Neural cell (in vitro differentiated cells): Measurements from ENCODE around the gene SMIM10L2A.

ENCODE experiments used
- EP300 ChIP-seq: fragments of 450-650 bp; conservative IDR thresholded peaks from 2 replicates; pipeline ENCODE4 v1.6.1; 2014; ENCODE audit warnings: antibody characterized with exemption, mild to moderate bottlenecking, moderate library complexity; ENCODE audit not compliant: poor library complexity, severe bottlenecking
- EZH2 ChIP-seq: fragments of 200-600, 300-800 bp; shearing (Covaris generic), sonication (generic); IDR thresholded peaks from 2 replicates; pipeline ENCODE4 v1.6.1; 2014; ENCODE audit warnings: antibody characterized with exemption, low read length, borderline replicate concordance, mild to moderate bottlenecking; ENCODE audit not compliant: insufficient read depth, poor library complexity, severe bottlenecking
- MXI1 ChIP-seq: fragments of 450-650 bp; conservative IDR thresholded peaks from 2 replicates; pipeline ENCODE4 v1.6.1; 2014; ENCODE audit warnings: antibody characterized with exemption, mild to moderate bottlenecking; ENCODE audit not compliant: poor library complexity, severe bottlenecking
- POLR2AphosphoS5 ChIP-seq: IDR thresholded peaks from 2 replicates; pipeline ENCODE4 v1.6.1; 2012
- RAD21 ChIP-seq: fragments of 450-650 bp; conservative IDR thresholded peaks from 2 replicates; pipeline ENCODE4 v1.6.1; 2014; ENCODE audit warnings: antibody characterized with exemption, mild to moderate bottlenecking, moderate library complexity
- SMC3 ChIP-seq: fragments of 450-650 bp; conservative IDR thresholded peaks from 2 replicates; pipeline ENCODE4 v1.6.1; 2014; ENCODE audit warnings: antibody characterized with exemption, mild to moderate bottlenecking, moderate library complexity; ENCODE audit not compliant: poor library complexity
- TAF1 ChIP-seq: IDR thresholded peaks from 2 replicates; pipeline ENCODE4 v1.6.1; 2012; ENCODE audit warnings: low read depth
- TF ChIP-seq, protein P1 (sequence below): fragments of 450-650 bp; IDR thresholded peaks from 2 replicates; pipeline ENCODE4 v1.5.1; 2014; ENCODE audit warnings: antibody characterized with exemption, mild to moderate bottlenecking, moderate library complexity; ENCODE audit not compliant: poor library complexity, severe bottlenecking
- TF ChIP-seq, protein P2 (sequence below): IDR thresholded peaks from 2 replicates; pipeline ENCODE4 v1.6.1; 2012; ENCODE audit warnings: borderline replicate concordance

DNA sequence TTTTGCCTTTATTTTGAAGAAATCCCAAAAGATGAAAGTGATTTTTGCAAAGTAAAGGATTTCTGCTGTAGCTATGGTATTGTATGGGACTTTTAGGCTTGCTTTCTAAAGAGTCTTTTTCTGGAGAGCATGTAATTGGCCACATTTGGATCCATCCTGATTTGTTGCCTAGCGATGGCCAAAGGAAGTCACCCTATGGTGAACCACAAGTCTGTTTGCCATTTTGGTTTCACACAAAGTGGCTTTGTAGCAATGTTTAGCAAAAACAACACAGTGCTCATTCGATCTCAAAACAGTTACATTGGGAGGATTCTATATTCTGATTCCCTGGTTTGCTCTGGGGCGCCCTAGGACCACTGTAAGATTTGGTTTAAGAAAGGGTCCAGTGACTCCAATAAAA, 54.6 kb downstream of the SMIM10L2A start:
- TF ChIP-seq POLR2AphosphoS5 (no peak), TAF1 (no peak), RAD21 (no peak), EZH2 (no peak), SMC3 (no peak), EP300 (no peak), MXI1 (no peak)
- TF ChIP-seq, protein P1, sequence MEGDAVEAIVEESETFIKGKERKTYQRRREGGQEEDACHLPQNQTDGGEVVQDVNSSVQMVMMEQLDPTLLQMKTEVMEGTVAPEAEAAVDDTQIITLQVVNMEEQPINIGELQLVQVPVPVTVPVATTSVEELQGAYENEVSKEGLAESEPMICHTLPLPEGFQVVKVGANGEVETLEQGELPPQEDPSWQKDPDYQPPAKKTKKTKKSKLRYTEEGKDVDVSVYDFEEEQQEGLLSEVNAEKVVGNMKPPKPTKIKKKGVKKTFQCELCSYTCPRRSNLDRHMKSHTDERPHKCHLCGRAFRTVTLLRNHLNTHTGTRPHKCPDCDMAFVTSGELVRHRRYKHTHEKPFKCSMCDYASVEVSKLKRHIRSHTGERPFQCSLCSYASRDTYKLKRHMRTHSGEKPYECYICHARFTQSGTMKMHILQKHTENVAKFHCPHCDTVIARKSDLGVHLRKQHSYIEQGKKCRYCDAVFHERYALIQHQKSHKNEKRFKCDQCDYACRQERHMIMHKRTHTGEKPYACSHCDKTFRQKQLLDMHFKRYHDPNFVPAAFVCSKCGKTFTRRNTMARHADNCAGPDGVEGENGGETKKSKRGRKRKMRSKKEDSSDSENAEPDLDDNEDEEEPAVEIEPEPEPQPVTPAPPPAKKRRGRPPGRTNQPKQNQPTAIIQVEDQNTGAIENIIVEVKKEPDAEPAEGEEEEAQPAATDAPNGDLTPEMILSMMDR: no peak
- TF ChIP-seq, protein P2, sequence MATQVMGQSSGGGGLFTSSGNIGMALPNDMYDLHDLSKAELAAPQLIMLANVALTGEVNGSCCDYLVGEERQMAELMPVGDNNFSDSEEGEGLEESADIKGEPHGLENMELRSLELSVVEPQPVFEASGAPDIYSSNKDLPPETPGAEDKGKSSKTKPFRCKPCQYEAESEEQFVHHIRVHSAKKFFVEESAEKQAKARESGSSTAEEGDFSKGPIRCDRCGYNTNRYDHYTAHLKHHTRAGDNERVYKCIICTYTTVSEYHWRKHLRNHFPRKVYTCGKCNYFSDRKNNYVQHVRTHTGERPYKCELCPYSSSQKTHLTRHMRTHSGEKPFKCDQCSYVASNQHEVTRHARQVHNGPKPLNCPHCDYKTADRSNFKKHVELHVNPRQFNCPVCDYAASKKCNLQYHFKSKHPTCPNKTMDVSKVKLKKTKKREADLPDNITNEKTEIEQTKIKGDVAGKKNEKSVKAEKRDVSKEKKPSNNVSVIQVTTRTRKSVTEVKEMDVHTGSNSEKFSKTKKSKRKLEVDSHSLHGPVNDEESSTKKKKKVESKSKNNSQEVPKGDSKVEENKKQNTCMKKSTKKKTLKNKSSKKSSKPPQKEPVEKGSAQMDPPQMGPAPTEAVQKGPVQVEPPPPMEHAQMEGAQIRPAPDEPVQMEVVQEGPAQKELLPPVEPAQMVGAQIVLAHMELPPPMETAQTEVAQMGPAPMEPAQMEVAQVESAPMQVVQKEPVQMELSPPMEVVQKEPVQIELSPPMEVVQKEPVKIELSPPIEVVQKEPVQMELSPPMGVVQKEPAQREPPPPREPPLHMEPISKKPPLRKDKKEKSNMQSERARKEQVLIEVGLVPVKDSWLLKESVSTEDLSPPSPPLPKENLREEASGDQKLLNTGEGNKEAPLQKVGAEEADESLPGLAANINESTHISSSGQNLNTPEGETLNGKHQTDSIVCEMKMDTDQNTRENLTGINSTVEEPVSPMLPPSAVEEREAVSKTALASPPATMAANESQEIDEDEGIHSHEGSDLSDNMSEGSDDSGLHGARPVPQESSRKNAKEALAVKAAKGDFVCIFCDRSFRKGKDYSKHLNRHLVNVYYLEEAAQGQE: no peak
